AG10803 (cell line): ENCODE measurements around the gene CLEC16A.

ENCODE experiments used
- DNase-seq: peaks from one replicate; pipeline ENCODE4 v3.0.0; 2010; ENCODE audit warnings: low read depth
- H3K4me3 ChIP-seq: 2 replicates; pipeline ENCODE4 v1.5.1; 2011; ENCODE audit warnings: mild to moderate bottlenecking, low read length, control low read depth
- CTCF ChIP-seq: conservative IDR thresholded peaks from 2 replicates; pipeline ENCODE4 v1.5.1; 2011; ENCODE audit warnings: mild to moderate bottlenecking, low read length, control low read depth, inconsistent platforms

The CLEC16A gene

GRCh38 chr16:11060842-11061241, 116.5 kb downstream of the CLEC16A start:
- no peak for DNase-seq
- H3K4me3 ChIP-seq, result no peak overlapping the region
- TF ChIP-seq CTCF, result no peak

- no peak for DNase-seq
- TF ChIP-seq CTCF, result no peak
- no peak overlapping the region for H3K4me3 ChIP-seq
Observed at GRCh38 chr16:11061629-11062270, 117.4 kb downstream of the CLEC16A start.

GRCh38 chr16:11063448-11064201, 119.3 kb downstream of the CLEC16A start:
- no peak for DNase-seq
- no peak for TF ChIP-seq CTCF
- H3K4me3 ChIP-seq, result no peak overlapping the region

- no peak overlapping the region for H3K4me3 ChIP-seq
- no peak for DNase-seq
- no peak for TF ChIP-seq CTCF
Observed at GRCh38 chr16:11064202-11064540, 119.8 kb downstream of the CLEC16A start.

- no peak overlapping the region for H3K4me3 ChIP-seq
- DNase-seq, result peak; percentile 59
- no peak for TF ChIP-seq CTCF
Observed at GRCh38 chr16:11064851-11065250, 120.5 kb downstream of the CLEC16A start.

GRCh38 chr16:11066261-11066870, 122.0 kb downstream of the CLEC16A start:
- DNase-seq, result no peak
- TF ChIP-seq CTCF, result no peak
- H3K4me3 ChIP-seq, result no peak overlapping the region

GRCh38 chr16:11067266-11067665, 122.9 kb downstream of the CLEC16A start:
- H3K4me3 ChIP-seq, result no peak overlapping the region
- no peak for DNase-seq
- no peak for TF ChIP-seq CTCF
